ENCODE data around the gene KRTAP9-4. TPM values are rescaled to one million over a fixed set of nuclear protein-coding genes. Genes with fewer than 3 reads are reported as not detected.
"Not testable (repeated sequence)": the region's sequence is repeated elsewhere in the genome, so short reads cannot be mapped to it uniquely, and the experiment has no call there.

The KRTAP9-4 gene
- total and polyA plus RNA-seq, 7 donors: not detected

DNA sequence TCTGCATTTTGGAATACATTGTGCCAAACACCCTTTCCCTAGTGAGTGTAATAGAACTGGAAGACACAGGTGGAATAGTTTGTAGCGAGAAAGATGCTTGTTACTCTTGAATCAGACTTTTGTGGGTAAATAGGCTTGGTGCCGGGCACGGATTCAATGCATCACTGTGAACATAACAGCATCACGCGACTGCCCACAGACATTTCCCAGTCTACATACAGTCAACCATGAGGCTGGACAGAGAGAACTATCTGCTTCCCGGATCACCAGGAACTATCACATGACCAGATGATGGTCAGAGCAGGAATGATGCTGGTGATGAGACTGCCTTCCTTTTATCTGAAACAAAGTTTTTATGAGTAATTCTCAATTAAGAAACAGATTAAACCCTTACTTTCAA, 23.4 kb upstream of the KRTAP9-4 start:
- no peaks in the 10 kb centered on the region for H3K4me1 ChIP-seq
- H3K9me3 ChIP-seq: no peaks in the 10 kb centered on the region
- DNase-seq: no peak
- intact Hi-C loops (cut with DNase I): no loop called here
- no peaks in the 10 kb centered on the region for H3K36me3 ChIP-seq
- WGBS, 2 donors: 87 to 93% methylated on average over 6 of the region's 6 CpGs
- H3K27ac ChIP-seq: no peak overlapping the region
- H3K27me3 ChIP-seq: no peaks in the 10 kb centered on the region
- H3K4me3 ChIP-seq: no peak overlapping the region
- TF ChIP-seq EP300 (IDR thresholded peaks at IDR 0.05): no peak
- TF ChIP-seq, protein P1, sequence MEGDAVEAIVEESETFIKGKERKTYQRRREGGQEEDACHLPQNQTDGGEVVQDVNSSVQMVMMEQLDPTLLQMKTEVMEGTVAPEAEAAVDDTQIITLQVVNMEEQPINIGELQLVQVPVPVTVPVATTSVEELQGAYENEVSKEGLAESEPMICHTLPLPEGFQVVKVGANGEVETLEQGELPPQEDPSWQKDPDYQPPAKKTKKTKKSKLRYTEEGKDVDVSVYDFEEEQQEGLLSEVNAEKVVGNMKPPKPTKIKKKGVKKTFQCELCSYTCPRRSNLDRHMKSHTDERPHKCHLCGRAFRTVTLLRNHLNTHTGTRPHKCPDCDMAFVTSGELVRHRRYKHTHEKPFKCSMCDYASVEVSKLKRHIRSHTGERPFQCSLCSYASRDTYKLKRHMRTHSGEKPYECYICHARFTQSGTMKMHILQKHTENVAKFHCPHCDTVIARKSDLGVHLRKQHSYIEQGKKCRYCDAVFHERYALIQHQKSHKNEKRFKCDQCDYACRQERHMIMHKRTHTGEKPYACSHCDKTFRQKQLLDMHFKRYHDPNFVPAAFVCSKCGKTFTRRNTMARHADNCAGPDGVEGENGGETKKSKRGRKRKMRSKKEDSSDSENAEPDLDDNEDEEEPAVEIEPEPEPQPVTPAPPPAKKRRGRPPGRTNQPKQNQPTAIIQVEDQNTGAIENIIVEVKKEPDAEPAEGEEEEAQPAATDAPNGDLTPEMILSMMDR (IDR thresholded peaks at IDR 0.05): no peak
- TF ChIP-seq POLR2AphosphoS5 (IDR thresholded peaks at IDR 0.05): no peak
- no peak for TF ChIP-seq POLR2A (IDR thresholded peaks at IDR 0.05)

DNA sequence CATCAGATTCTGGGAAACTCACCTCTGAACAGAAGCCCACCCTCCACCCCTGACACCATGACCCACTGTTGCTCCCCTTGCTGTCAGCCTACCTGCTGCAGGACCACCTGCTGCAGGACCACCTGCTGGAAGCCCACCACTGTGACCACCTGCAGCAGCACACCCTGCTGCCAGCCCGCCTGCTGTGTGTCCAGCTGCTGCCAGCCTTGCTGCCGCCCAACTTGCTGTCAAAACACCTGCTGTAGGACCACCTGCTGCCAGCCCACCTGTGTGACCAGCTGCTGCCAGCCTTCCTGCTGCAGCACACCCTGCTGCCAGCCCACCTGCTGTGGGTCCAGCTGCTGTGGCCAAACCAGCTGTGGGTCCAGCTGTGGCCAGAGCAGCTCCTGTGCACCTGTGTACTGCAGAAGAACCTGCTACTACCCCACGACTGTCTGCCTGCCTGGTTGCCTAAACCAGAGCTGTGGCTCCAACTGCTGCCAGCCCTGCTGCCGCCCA, 22.8 kb upstream of the KRTAP9-4 start, which contains the start of gene KRTAP9-2:
KRTAP9-2 (plus strand) TSS at position 51 of the 498 bp plus-strand sequence; CDS start at position 58, 7 bp downstream.
- H3K4me3 ChIP-seq; H3K27ac ChIP-seq; intact Hi-C loops (cut with DNase I); DNase-seq; H3K27me3 ChIP-seq; H3K9me3 ChIP-seq; H3K36me3 ChIP-seq; H3K4me1 ChIP-seq: not testable (repeated sequence)
- WGBS, 2 donors: 59 to 70% methylated on average over 3 to 4 of the region's 4 CpGs

DNA sequence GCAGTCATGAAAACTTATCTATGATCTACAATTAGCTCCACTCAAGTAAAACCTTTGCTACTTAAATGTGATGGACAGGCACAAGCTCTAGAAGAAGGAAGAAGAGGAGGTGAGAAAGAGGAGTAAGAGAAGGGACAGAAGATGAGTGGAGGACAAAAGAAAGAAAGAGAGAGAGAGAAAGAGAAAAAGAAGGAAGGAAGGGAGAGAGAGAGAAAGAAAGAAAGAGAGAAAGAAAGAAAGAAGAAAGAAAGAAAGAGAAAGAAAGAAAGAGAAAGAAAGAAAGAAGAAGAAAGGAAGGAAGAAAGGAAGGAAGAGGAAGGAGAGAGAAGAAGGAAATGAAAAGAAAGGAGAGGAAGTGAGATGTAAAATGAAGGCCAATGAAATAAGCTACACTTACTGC, 19.4 kb upstream of the KRTAP9-4 start:
- H3K9me3 ChIP-seq: no peaks in the 10 kb centered on the region
- H3K27ac ChIP-seq: no peak overlapping the region
- H3K4me3 ChIP-seq: no peak overlapping the region
- TF ChIP-seq EP300 (IDR thresholded peaks at IDR 0.05): no peak
- TF ChIP-seq POLR2A (IDR thresholded peaks at IDR 0.05): no peak
- TF ChIP-seq, protein P1 (IDR thresholded peaks at IDR 0.05): no peak
- TF ChIP-seq POLR2AphosphoS5 (IDR thresholded peaks at IDR 0.05): no peak
- H3K4me1 ChIP-seq: no peaks in the 10 kb centered on the region
- DNase-seq: no peak
- H3K36me3 ChIP-seq: no peaks in the 10 kb centered on the region
- intact Hi-C loops (cut with DNase I): no loop called here
- H3K27me3 ChIP-seq: no peaks in the 10 kb centered on the region

DNA sequence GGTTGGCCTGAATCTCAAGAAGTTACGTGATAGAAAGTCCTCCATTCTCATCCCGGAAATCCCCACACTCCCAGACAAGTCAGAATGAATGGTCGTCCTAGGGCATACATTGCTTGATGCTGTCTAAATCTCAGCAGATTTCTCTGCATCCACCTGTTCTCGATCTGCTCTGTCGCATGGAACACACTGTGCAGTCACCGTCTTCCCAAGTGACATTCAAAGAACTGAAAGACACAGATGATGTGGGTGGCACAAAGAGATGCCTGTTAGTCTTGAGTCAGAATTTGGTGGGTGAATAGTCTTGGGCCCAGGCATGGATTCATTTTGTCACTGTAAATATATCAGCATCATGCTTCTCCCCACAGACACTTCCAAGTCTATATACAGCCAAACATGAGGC, 17.8 kb upstream of the KRTAP9-4 start:
- Histone ChIP-seq H3K27me3 (no peaks in the 10 kb centered on the region), H3K4me3 (no peak overlapping the region), H3K36me3 (no peaks in the 10 kb centered on the region), H3K9me3 (no peaks in the 10 kb centered on the region), H3K4me1 (no peaks in the 10 kb centered on the region), H3K27ac (no peak overlapping the region)
- no peak for DNase-seq
- TF ChIP-seq EP300 (IDR thresholded peaks at IDR 0.05) (no peak), POLR2A (IDR thresholded peaks at IDR 0.05) (no peak), POLR2AphosphoS5 (IDR thresholded peaks at IDR 0.05) (no peak)
- TF ChIP-seq, protein P1 (IDR thresholded peaks at IDR 0.05): no peak
- intact Hi-C loops (cut with DNase I): no loop called here
- 90 to 92% methylated on average over 6 of the region's 6 CpGs for WGBS, 2 donors

DNA sequence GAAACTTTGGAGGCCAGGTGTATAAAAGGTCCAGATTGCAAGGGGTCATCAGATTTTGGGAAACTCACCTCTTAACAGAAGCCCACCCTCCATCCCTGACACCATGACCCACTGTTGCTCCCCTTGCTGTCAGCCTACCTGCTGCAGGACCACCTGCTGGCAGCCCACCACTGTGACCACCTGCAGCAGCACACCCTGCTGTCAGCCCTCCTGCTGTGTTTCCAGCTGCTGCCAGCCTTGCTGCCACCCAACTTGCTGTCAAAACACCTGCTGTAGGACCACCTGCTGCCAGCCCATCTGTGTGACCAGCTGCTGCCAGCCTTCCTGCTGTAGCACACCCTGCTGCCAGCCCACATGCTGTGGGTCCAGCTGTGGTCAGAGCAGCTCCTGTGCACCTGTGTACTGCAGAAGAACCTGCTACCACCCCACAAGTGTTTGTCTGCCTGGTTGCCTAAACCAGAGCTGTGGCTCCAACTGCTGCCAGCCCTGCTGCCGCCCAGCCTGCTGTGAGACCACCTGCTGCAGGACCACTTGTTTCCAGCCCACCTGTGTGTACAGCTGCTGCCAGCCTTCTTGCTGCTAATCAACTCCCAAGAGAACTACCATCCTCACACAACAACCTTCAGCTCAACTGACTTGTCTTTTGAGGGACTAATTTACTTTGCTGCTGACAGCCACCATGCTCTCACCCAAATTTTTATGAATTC, 16.9 kb upstream of the KRTAP9-4 start, which contains the start of gene KRTAP9-3:
KRTAP9-3 (plus strand) TSS at position 51 of the 707 bp plus-strand sequence; CDS start at position 104, 53 bp downstream.
- intact Hi-C loops (cut with DNase I); DNase-seq; H3K9me3 ChIP-seq; H3K27ac ChIP-seq; H3K27me3 ChIP-seq; H3K4me3 ChIP-seq; H3K36me3 ChIP-seq; H3K4me1 ChIP-seq: not testable (repeated sequence)
- 84 to 95% methylated on average over 1 of the region's 1 CpG for WGBS, 2 donors

DNA sequence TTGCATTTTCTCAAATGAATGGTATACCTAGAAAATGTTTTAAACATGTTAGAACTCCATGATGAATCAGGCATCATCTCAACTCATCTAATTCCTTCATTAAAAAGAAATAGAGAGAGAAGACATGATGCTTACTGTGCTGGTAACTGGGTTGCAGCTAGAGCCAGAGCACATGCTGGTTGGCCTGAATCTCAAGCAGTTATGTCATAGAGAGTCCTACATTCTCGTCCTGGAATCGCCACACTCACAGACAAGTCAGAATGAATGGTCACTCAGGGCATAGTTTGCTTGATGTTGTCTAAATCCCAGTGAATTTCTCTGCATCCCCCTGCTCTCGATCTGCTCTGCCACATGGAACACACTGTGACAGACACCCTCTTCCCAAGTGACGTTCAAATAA, 12.4 kb upstream of the KRTAP9-4 start:
- DNase-seq; H3K4me3 ChIP-seq; H3K36me3 ChIP-seq; H3K9me3 ChIP-seq; H3K27me3 ChIP-seq; intact Hi-C loops (cut with DNase I); H3K27ac ChIP-seq; H3K4me1 ChIP-seq: not testable (repeated sequence)
- WGBS, 2 donors: 84 to 89% methylated on average over 4 of the region's 4 CpGs

DNA sequence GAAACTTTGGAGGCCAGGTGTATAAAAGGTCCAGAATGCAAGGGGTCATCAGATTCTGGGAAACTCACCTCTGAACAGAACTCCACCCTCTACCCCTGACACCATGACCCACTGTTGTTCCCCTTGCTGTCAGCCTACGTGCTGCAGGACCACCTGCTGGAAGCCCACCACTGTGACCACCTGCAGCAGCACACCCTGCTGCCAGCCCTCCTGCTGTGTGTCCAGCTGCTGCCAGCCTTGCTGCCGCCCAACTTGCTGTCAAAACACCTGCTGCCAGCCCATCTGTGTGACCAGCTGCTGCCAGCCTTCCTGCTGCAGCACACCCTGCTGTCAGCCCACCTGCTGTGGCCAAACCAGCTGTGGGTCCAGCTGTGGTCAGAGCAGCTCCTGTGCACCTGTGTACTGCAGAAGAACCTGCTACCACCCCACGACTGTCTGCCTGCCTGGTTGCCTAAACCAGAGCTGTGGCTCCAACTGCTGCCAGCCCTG, 11.5 kb upstream of the KRTAP9-4 start, which contains the start of gene KRTAP9-8:
KRTAP9-8 (plus strand) TSS at position 51 of the 489 bp plus-strand sequence; CDS start at position 104, 53 bp downstream.
- H3K4me3 ChIP-seq; H3K27me3 ChIP-seq; H3K4me1 ChIP-seq; H3K9me3 ChIP-seq; H3K36me3 ChIP-seq; H3K27ac ChIP-seq; DNase-seq; intact Hi-C loops (cut with DNase I): not testable (repeated sequence)
- WGBS, 2 donors: 28 to 47% methylated on average over 3 of the region's 3 CpGs

DNA sequence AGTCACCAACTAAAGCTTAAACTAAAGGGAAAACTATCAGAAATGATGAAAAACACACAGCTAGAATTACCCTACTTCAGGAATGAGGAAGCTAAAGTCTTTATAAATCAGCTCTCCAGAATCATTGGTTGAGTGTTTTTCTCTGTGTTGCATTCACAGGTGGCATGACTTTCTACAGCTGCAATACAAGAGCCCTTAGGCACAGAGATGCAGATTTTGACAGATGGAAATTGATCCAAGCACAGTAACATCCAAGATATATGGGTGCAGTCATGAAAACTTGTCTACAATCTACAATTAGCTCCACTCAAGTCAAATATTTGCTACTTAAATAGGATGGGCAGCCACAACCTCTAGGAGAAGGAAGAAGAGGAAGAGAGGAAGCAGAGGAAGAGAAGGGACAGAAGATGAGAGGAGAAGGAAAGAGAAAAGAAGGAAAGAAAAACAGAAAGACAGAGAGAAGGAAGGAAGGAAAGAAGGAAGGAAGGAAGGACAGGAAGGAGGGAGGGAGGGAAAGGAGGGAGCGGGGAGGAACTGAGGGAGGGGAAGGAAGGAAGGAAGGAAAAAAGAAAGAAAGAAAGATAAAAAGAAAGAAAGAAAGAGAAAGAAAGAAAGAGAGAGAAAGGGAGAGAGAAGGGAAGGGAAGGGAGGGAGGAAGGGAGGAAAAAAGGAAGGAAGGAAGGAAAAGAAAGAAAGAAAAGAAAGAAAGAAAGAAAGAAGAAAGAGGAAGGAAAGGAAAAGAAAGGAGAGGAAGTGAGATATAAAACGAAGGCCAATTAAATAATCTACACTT, 2.3 kb upstream of the KRTAP9-4 start:
- H3K27me3 ChIP-seq; H3K4me3 ChIP-seq; DNase-seq; intact Hi-C loops (cut with DNase I); H3K36me3 ChIP-seq; H3K27ac ChIP-seq; H3K9me3 ChIP-seq; H3K4me1 ChIP-seq: not testable (repeated sequence)
- 47 to 68% methylated on average over 2 of the region's 2 CpGs for WGBS, 2 donors

Data from sigmoid colon (tissue), 7 donors.